PC-3 (cell line): ENCODE data around the gene B4GALT5. TPM values are rescaled to one million over a fixed set of nuclear protein-coding genes. Genes with fewer than 3 reads are reported as not detected.

ENCODE experiments used
- ATAC-seq: fragments of 200-7000 bp; cut with Tn5 transposase; 2 replicates; pipeline ENCODE4 v1.9.1; 2020; ENCODE audit warnings: mild to moderate bottlenecking, moderate library complexity
- BruUV-seq: library from RNA; stranded (reverse); fragments of 400-500 nt; replicated peaks from 2 replicates; lab custom pipeline; 2021; lab: Mats Ljungman, UMichigan
- CTCF ChIA-PET: fragments of 300-600 bp; sonication (Branson Sonifier 250); formaldehyde crosslinking; loops from one replicate; lab custom pipeline; 2022; ENCODE audit warnings: antibody characterized with exemption; lab: Charles Lee
- POLR2A ChIA-PET: fragments of 300-600 bp; sonication (Branson Sonifier 250); formaldehyde crosslinking; loops from one replicate; lab custom pipeline; 2022; ENCODE audit warnings: antibody characterized with exemption; ENCODE audit not compliant: unreplicated experiment; lab: Charles Lee
- DNase-seq: peaks from one replicate; pipeline ENCODE4 v3.0.0-alpha.2; 2015
- H2AFZ ChIP-seq: fragments of 300-600 bp; sonication (generic); 2 replicates; pipeline ENCODE4 v1.6.0; 2016; ENCODE audit warnings: antibody characterized with exemption, low read length
- H3F3A ChIP-seq: fragments of 300-600 bp; sonication (generic); one replicate; pipeline ENCODE4 v1.6.0; 2017; ENCODE audit warnings: antibody characterized with exemption, low read length, control low read depth, mild to moderate bottlenecking; ENCODE audit not compliant: unreplicated experiment
- H3K27ac ChIP-seq: fragments of 300-600 bp; sonication (generic); 2 replicates; pipeline ENCODE4 v1.5.1; 2016; ENCODE audit warnings: mild to moderate bottlenecking, low read length
- H3K27me3 ChIP-seq: fragments of 300-600 bp; sonication (generic); 2 replicates; pipeline ENCODE4 v1.6.1; 2016; ENCODE audit warnings: low read length, mixed read lengths
- H3K36me3 ChIP-seq: fragments of 300-600 bp; sonication (generic); 2 replicates; pipeline ENCODE4 v1.6.1; 2016; ENCODE audit warnings: low read depth, mixed run types, low read length, mixed read lengths
- H3K4me1 ChIP-seq: fragments of 300-600 bp; sonication (generic); 2 replicates; pipeline ENCODE4 v1.5.1; 2016; ENCODE audit warnings: low read length; ENCODE audit not compliant: insufficient read depth
- H3K4me2 ChIP-seq: fragments of 300-600 bp; sonication (generic); 2 replicates; pipeline ENCODE4 v1.6.0; 2016; ENCODE audit warnings: low read length
- H3K4me3 ChIP-seq: fragments of 300-600 bp; sonication (generic); 2 replicates; pipeline ENCODE4 v1.5.1; 2016; ENCODE audit warnings: mild to moderate bottlenecking, low read length, mixed read lengths
- H3K79me2 ChIP-seq: fragments of 300-600 bp; sonication (generic); 2 replicates; pipeline ENCODE4 v1.6.1; 2017; ENCODE audit warnings: low read length, mixed read lengths
- H3K9ac ChIP-seq: fragments of 300-600 bp; sonication (generic); 2 replicates; pipeline ENCODE4 v1.6.0; 2016; ENCODE audit warnings: mild to moderate bottlenecking, low read length
- H3K9me2 ChIP-seq: fragments of 300-600 bp; sonication (generic); replicated peaks from 2 replicates; pipeline ENCODE4 v1.6.1; 2016; ENCODE audit warnings: mixed run types, low read length, mixed read lengths
- H3K9me3 ChIP-seq: fragments of 300-600 bp; sonication (generic); 2 replicates; pipeline ENCODE4 v1.6.1; 2016; ENCODE audit warnings: low read length, mixed read lengths
- H4K20me1 ChIP-seq: fragments of 300-600 bp; sonication (generic); 2 replicates; pipeline ENCODE4 v1.6.1; 2016; ENCODE audit warnings: low read length, mixed read lengths
- CTCF ChIP-seq: fragments of 300-600 bp; sonication (generic); conservative IDR thresholded peaks from 2 replicates; pipeline ENCODE4 v1.5.1; 2017; ENCODE audit warnings: antibody characterized with exemption, low read depth, mild to moderate bottlenecking, low read length
- EZH2 ChIP-seq: fragments of 300-600 bp; sonication (generic); IDR thresholded peaks from one replicate; pipeline ENCODE4 v1.6.1; 2017; ENCODE audit warnings: antibody characterized with exemption, mild to moderate bottlenecking, low read length; ENCODE audit not compliant: unreplicated experiment
- EZH2phosphoT487 ChIP-seq: fragments of 300-600 bp; sonication (generic); IDR thresholded peaks from 2 replicates; pipeline ENCODE4 v1.6.1; 2018; ENCODE audit warnings: mild to moderate bottlenecking, antibody characterized with exemption, low read length, borderline replicate concordance
- intact Hi-C: fragments of 100-400 bp; cut with micrococcal nuclease; formaldehyde crosslinking; loops from 2 replicates; pipeline ENCODE4 v1.9.0; 2023
- total RNA-seq: library from RNA; depleted of rRNA; stranded (reverse); fragments of >200 nt; gene quantifications from 2 replicates; pipeline ENCODE4 v1.2.3, GENCODE V29; 2014

B4GALT5 gene
- total RNA-seq, 1 experiment from 2014 or later, result 18.1 TPM

GRCh38 chr20:49646126-49646525, 67.6 kb downstream of the B4GALT5 start:
- H3K4me2 ChIP-seq, result no peak overlapping the region
- intact Hi-C loops, result no loop called here
- H2AFZ ChIP-seq, result no peak overlapping the region
- ChIA-PET CTCF (no interaction called here), POLR2A (interaction anchor here (0.7 kb wide), 1 partner anchor 34 kb away, joined by 4 read pairs; no protein-coding TSS in a partner anchor)
- no peaks in the 10 kb centered on the region for H3F3A ChIP-seq
- TF ChIP-seq EZH2phosphoT487, result no peak
- TF ChIP-seq EZH2, result no peak
- no peak for TF ChIP-seq CTCF
- no peaks in the 10 kb centered on the region for H3K9me2 ChIP-seq
- H3K27me3 ChIP-seq, result no peaks in the 10 kb centered on the region
- H4K20me1 ChIP-seq, result no peaks in the 10 kb centered on the region
- peaks cover 20% of the 10 kb centered on the region for H3K4me1 ChIP-seq
- no TSS peak for BruUV-seq
- DNase-seq (peak; percentile 52), ATAC-seq (no peak)
- no peak overlapping the region for H3K4me3 ChIP-seq
- no peak overlapping the region for H3K27ac ChIP-seq
- H3K36me3 ChIP-seq, result peaks cover 59% of the 10 kb centered on the region
- no peaks in the 10 kb centered on the region for H3K79me2 ChIP-seq
- H3K9me3 ChIP-seq, result no peaks in the 10 kb centered on the region
- H3K9ac ChIP-seq, result no peak overlapping the region

GRCh38 chr20:49644980-49645565, 68.6 kb downstream of the B4GALT5 start:
- no peak for ATAC-seq
- TF ChIP-seq CTCF (no peak), EZH2 (no peak), EZH2phosphoT487 (no peak)
- Histone ChIP-seq H3K9me3 (no peaks in the 10 kb centered on the region), H2AFZ (no peak overlapping the region), H3K4me2 (no peak overlapping the region), H3K9ac (no peak overlapping the region), H3K4me3 (no peak overlapping the region), H3K27ac (no peak overlapping the region), H3K4me1 (peaks cover 20% of the 10 kb centered on the region), H3K79me2 (no peaks in the 10 kb centered on the region), H4K20me1 (no peaks in the 10 kb centered on the region), H3K9me2 (no peaks in the 10 kb centered on the region), H3F3A (no peaks in the 10 kb centered on the region), H3K27me3 (no peaks in the 10 kb centered on the region), H3K36me3 (peaks cover 68% of the 10 kb centered on the region)
- ChIA-PET CTCF (interaction anchor here (0.6 kb wide), 1 partner anchor 41 kb away, joined by 3 read pairs; no protein-coding TSS in a partner anchor), POLR2A (no interaction called here)
- BruUV-seq, result no TSS peak
- no peak for DNase-seq
- intact Hi-C loops, result no loop called here

- no peak for DNase-seq
- CTCF ChIA-PET, result no interaction called here
Observed at GRCh38 chr20:49642816-49643215, 70.9 kb downstream of the B4GALT5 start.

More at GRCh38 chr20:49642816-49643215, 70.9 kb downstream of the B4GALT5 start:
- intact Hi-C loops, result no loop called here
- TF ChIP-seq CTCF, result no peak
- TF ChIP-seq EZH2, result no peak
- no peak for TF ChIP-seq EZH2phosphoT487
- Histone ChIP-seq H3K9me3 (no peaks in the 10 kb centered on the region), H3K4me1 (peaks cover 12% of the 10 kb centered on the region), H3K79me2 (no peaks in the 10 kb centered on the region), H3K4me3 (no peak overlapping the region), H4K20me1 (no peaks in the 10 kb centered on the region), H3K9ac (no peak overlapping the region), H3K36me3 (peaks cover 75% of the 10 kb centered on the region), H2AFZ (no peak overlapping the region), H3K9me2 (no peaks in the 10 kb centered on the region), H3K27me3 (no peaks in the 10 kb centered on the region), H3F3A (no peaks in the 10 kb centered on the region), H3K4me2 (no peak overlapping the region), H3K27ac (no peak overlapping the region)
- no peak for ATAC-seq
- no TSS peak for BruUV-seq
- POLR2A ChIA-PET, result no interaction called here
